GM23248 (cell line): ENCODE measurements around the gene MRPS26.

ENCODE experiments used
- EZH2 ChIP-seq: fragments of 200-600 bp; sonication (generic); IDR thresholded peaks from 2 replicates; pipeline ENCODE4 v1.6.1; 2018; ENCODE audit warnings: antibody characterized with exemption, mild to moderate bottlenecking; ENCODE audit not compliant: insufficient read depth, poor library complexity, severe bottlenecking
- EZH2phosphoT487 ChIP-seq: fragments of 200-600 bp; sonication (generic); IDR thresholded peaks from 2 replicates; pipeline ENCODE4 v1.6.1; 2018; ENCODE audit warnings: antibody characterized with exemption, moderate library complexity, mild to moderate bottlenecking, low read depth; ENCODE audit not compliant: insufficient read depth

- TF ChIP-seq EZH2 (no peak), EZH2phosphoT487 (no peak)
Measured at GRCh38 chr20:3011752-3012151, 34.1 kb upstream of the MRPS26 start.
